Liver (tissue), 9 donors: ENCODE results near the gene LDHB. TPM values are rescaled to one million over a fixed set of nuclear protein-coding genes. Genes with fewer than 3 reads are reported as not detected.
"Not testable (repeated sequence)": the region's sequence is repeated elsewhere in the genome, so short reads cannot be mapped to it uniquely, and the experiment has no call there.

Source experiments
- DNase-seq: peaks from one replicate; pipeline ENCODE4 v3.0.0-alpha.2; 2017; ENCODE audit warnings: low spot score
- H3K27ac ChIP-seq, 2 donors: one replicate each; pipeline ENCODE4 v1.7.0; 2013; ENCODE audit warnings: inconsistent platforms in 2 of 2, low read length in 2 of 2, control low read depth in 1 of 2, low read depth in 1 of 2, mild to moderate bottlenecking in 1 of 2
- H3K27me3 ChIP-seq, 4 donors: one replicate each; pipeline versions ENCODE4 v1.6.1 to v1.7.0; 2013; ENCODE audit warnings: low read length in 3 of 4, inconsistent platforms in 1 of 4, mild to moderate bottlenecking in 1 of 4, moderate library complexity in 1 of 4; ENCODE audit not compliant: control insufficient read depth in 4 of 4, insufficient read depth in 4 of 4
- H3K36me3 ChIP-seq, 4 donors: one replicate each; pipeline versions ENCODE4 v1.6.1 to v1.7.0; 2013; ENCODE audit warnings: low read length in 3 of 4, mild to moderate bottlenecking in 3 of 4, low read depth in 1 of 4, moderate library complexity in 1 of 4; ENCODE audit not compliant: control insufficient read depth in 4 of 4, insufficient read depth in 3 of 4
- H3K4me1 ChIP-seq, 4 donors: one replicate each; pipeline versions ENCODE4 v1.6.1 to v1.7.0; 2013; ENCODE audit warnings: low read length in 3 of 4, mild to moderate bottlenecking in 3 of 4, moderate library complexity in 1 of 4; ENCODE audit not compliant: control insufficient read depth in 4 of 4, insufficient read depth in 4 of 4
- H3K4me3 ChIP-seq, 3 donors: one replicate each; pipeline versions ENCODE4 v1.6.1 to v1.7.0; 2013; ENCODE audit warnings: low read length in 3 of 3, control low read depth in 1 of 3, low read depth in 1 of 3, mild to moderate bottlenecking in 1 of 3
- H3K9ac ChIP-seq, 2 donors: one replicate each; pipeline ENCODE4 v1.7.0; 2013; ENCODE audit warnings: low read length in 2 of 2, mild to moderate bottlenecking in 2 of 2, moderate library complexity in 2 of 2, control low read depth in 1 of 2, low read depth in 1 of 2
- H3K9me3 ChIP-seq, 4 donors: one replicate each; pipeline versions ENCODE4 v1.6.1 to v1.7.0; 2013; ENCODE audit warnings: low read length in 3 of 4; ENCODE audit not compliant: control insufficient read depth in 4 of 4
- CTCF ChIP-seq: fragments of 150-350 bp; IDR thresholded peaks from 2 replicates; pipeline ENCODE4 v1.5.1; 2017; ENCODE audit warnings: improper control_type of control experiment, low read depth, low read length; ENCODE audit not compliant: missing input control
- FOXA1 ChIP-seq: IDR thresholded peaks from 2 replicates; pipeline ENCODE4 v1.6.1; 2016; ENCODE audit warnings: antibody characterized with exemption
- FOXA2 ChIP-seq: IDR thresholded peaks from 2 replicates; pipeline ENCODE4 v1.6.1; 2016; ENCODE audit warnings: antibody characterized with exemption
- HNF4A ChIP-seq, 2 donors: conservative IDR thresholded peaks; 2 replicates each; pipeline ENCODE4 v1.6.1; 2016; ENCODE audit warnings: antibody characterized with exemption in 2 of 2, mild to moderate bottlenecking in 2 of 2
- HNF4G ChIP-seq: IDR thresholded peaks from 2 replicates; pipeline ENCODE4 v1.6.1; 2016; ENCODE audit warnings: antibody characterized with exemption
- JUND ChIP-seq, 2 donors: IDR thresholded peaks; 2 replicates each; pipeline ENCODE4 v1.6.1; 2016; ENCODE audit warnings: antibody characterized with exemption in 2 of 2
- NR2F2 ChIP-seq: IDR thresholded peaks from 2 replicates; pipeline ENCODE4 v1.6.1; 2016; ENCODE audit warnings: antibody characterized with exemption
- SP1 ChIP-seq: IDR thresholded peaks from 2 replicates; pipeline ENCODE4 v1.6.1; 2018; ENCODE audit warnings: antibody characterized with exemption, mild to moderate bottlenecking
- YY1 ChIP-seq: IDR thresholded peaks from 2 replicates; pipeline ENCODE4 v1.6.1; 2016; ENCODE audit warnings: antibody characterized with exemption, mild to moderate bottlenecking
- ZBTB33 ChIP-seq: IDR thresholded peaks from 2 replicates; pipeline ENCODE4 v1.6.1; 2016; ENCODE audit warnings: antibody characterized with exemption
- WGBS: extraction: QIAGEN DNeasy Blood & Tissue Kit; methylation state at CpG from one replicate; pipeline ENCODE4 v1.1.7; 2013; 5-methylcytosine and 5-hydroxymethylcytosine counted together
- polyA plus RNA-seq, 2 donors: library from polyadenylated mRNA; stranded (reverse) in 1 of 2; unstranded in 1 of 2; fragments of 200-250 nt in 1 of 2; fragments of >200 nt in 1 of 2; fragmentation: Nextera tagmentation in 1 of 2; extraction: Ambion mirVana in 1 of 2; gene quantifications; one replicate each; pipeline versions ENCODE4 v1.2.1 to v1.2.3, GENCODE V29; 2013 to 2015
- total RNA-seq, 2 donors: library from RNA; depleted of rRNA; stranded (reverse); fragments of >200 nt; gene quantifications; one replicate each; pipeline ENCODE4 v1.2.3, GENCODE V29; 2014
- TF ChIP-seq, protein P1 (sequence below): IDR thresholded peaks from 2 replicates; pipeline ENCODE4 v1.6.1; 2016; ENCODE audit warnings: antibody characterized with exemption
- TF ChIP-seq, protein P2 (sequence below): IDR thresholded peaks from 2 replicates; pipeline ENCODE4 v1.6.1; 2016; ENCODE audit warnings: antibody characterized with exemption
- donor health status: healthy.
- donor health status: healthy.
- donor health status: healthy.
- donor health status: healthy.
- donor health status: healthy.

The LDHB gene
- total and polyA plus RNA-seq, 4 donors: 20.9 to 99.7 (median 42.3) TPM

DNA sequence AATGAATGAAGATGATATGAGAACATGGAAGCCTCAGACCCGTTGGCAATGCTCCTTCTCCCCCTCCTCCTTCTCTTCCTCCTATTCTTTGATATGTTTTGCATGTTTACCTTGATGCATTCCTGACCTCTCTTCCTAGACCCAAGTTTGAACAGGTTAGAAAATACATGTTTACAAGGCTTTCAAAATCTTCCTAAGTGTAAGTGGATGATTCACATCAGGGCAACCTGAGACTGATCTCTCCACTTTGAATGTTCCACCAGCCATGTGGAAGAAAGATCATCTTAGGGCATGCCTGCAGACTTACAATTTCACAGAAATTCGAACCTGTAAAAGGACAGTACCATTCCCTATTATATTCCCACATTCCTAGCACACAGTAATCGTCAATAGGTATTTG lies 18.0 kb upstream of the LDHB start:
- no peaks in the 10 kb centered on the region for H3K27me3 ChIP-seq
- WGBS: 83% methylated on average over 3 of the region's 3 CpGs
- no peak overlapping the region for H3K4me3 ChIP-seq
- no peak overlapping the region for H3K27ac ChIP-seq
- no peaks in the 10 kb centered on the region for H3K36me3 ChIP-seq
- no peak for DNase-seq
- H3K4me1 ChIP-seq: peaks cover 0 to 1% (median 0%) of the 10 kb centered on the region in 4 donors
- no peak for TF ChIP-seq NR2F2
- TF ChIP-seq CTCF: no peak
- no peak for TF ChIP-seq SP1
- TF ChIP-seq JUND (IDR thresholded peaks at IDR 0.05): no peak
- TF ChIP-seq, protein P1, sequence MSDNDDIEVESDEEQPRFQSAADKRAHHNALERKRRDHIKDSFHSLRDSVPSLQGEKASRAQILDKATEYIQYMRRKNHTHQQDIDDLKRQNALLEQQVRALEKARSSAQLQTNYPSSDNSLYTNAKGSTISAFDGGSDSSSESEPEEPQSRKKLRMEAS: no peak
- TF ChIP-seq HNF4A (conservative IDR thresholded peaks at IDR 0.05): no peak
- no peak for TF ChIP-seq HNF4G
- no peak overlapping the region for H3K9ac ChIP-seq
- H3K9me3 ChIP-seq: no peaks in the 10 kb centered on the region

GRCh38 chr12:21675096-21675495 lies 17.5 kb upstream of the LDHB start:
- Histone ChIP-seq H3K36me3 (no peaks in the 10 kb centered on the region), H3K9me3 (no peaks in the 10 kb centered on the region), H3K9ac (no peak overlapping the region), H3K4me1 (no peaks in the 10 kb centered on the region), H3K27me3 (no peaks in the 10 kb centered on the region), H3K27ac (no peak overlapping the region), H3K4me3 (no peak overlapping the region)
- DNase-seq: no peak
- 94% methylated on average over 5 of the region's 5 CpGs for WGBS
- TF ChIP-seq FOXA1 (no peak), JUND (IDR thresholded peaks at IDR 0.05) (no peak), FOXA2 (no peak), YY1 (no peak), ZBTB33 (no peak), HNF4A (conservative IDR thresholded peaks at IDR 0.05) (no peak)
- TF ChIP-seq, protein P2, sequence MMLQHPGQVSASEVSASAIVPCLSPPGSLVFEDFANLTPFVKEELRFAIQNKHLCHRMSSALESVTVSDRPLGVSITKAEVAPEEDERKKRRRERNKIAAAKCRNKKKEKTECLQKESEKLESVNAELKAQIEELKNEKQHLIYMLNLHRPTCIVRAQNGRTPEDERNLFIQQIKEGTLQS: no peak
- TF ChIP-seq, protein P1: no peak

DNA sequence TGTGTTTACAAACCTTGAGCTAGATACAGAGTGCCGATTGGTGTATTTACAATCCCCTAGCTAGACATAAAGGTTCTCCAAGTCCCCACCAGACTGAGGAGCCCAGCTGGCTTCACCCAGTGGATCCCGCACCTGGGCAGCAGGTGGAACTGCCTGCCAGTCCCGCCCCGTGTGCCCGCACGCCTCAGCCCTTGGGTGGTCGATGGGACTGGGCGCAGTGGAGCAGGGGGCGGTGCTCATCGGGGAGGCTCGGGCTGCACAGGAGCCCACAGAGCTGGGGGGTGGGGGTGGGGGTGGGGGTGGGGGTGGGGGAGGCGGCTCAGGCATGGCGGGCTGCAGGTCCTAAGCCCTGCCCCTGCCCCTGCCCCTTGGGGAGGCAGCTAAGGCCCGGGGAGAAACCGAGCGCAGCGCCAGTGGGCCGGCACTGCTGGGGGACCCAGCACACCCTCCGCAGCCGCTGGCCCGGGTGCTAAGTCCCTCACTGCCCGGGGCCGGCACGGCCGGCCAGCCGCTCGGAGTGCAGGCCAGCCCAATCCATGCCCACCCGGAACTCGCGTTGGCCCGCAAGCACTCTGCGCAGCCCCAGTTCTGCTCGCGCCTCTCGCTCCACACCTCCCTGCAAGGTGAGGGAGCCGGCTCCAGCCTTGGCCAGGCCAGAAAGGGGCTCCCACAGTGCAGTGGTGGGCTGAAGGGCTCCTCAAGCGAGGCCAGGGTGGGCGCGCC lies 16.3 kb upstream of the LDHB start:
- not testable (repeated sequence) for H3K9ac ChIP-seq, DNase-seq, H3K4me1 ChIP-seq, H3K27me3 ChIP-seq, H3K27ac ChIP-seq, H3K9me3 ChIP-seq, H3K36me3 ChIP-seq, H3K4me3 ChIP-seq
- WGBS: 97% methylated on average over 39 of the region's 39 CpGs
